HUES64 (cell line): ENCODE measurements around the gene ECT2L. TPM values are rescaled to one million over a fixed set of nuclear protein-coding genes. Genes with fewer than 3 reads are reported as not detected.
A peak's percentile ranks its signal among the peaks of the same experiment; 100 is the strongest.

ENCODE experiments used
- H3K27ac ChIP-seq: 2 replicates; pipeline ENCODE4 v1.7.0; 2013; ENCODE audit warnings: low read depth, low read length, inconsistent platforms
- H3K27me3 ChIP-seq: 2 replicates; pipeline ENCODE4 v1.6.1; 2013; ENCODE audit warnings: mild to moderate bottlenecking, low read length; ENCODE audit not compliant: insufficient read depth
- H3K36me3 ChIP-seq: 2 replicates; pipeline ENCODE4 v1.6.1; 2013; ENCODE audit warnings: mild to moderate bottlenecking, low read length; ENCODE audit not compliant: insufficient read depth
- H3K4me1 ChIP-seq: 2 replicates; pipeline ENCODE4 v1.6.1; 2013; ENCODE audit warnings: mild to moderate bottlenecking, low read length, moderate library complexity; ENCODE audit not compliant: insufficient read depth
- H3K4me3 ChIP-seq: 2 replicates; pipeline ENCODE4 v1.5.1; 2013; ENCODE audit warnings: mild to moderate bottlenecking, low read length, moderate library complexity
- H3K9ac ChIP-seq: 2 replicates; pipeline ENCODE4 v1.6.1; 2013; ENCODE audit warnings: mild to moderate bottlenecking, low read depth, low read length
- H3K9me3 ChIP-seq: 2 replicates; pipeline ENCODE4 v1.6.1; 2013; ENCODE audit warnings: low read depth, low read length; ENCODE audit not compliant: insufficient read depth
- WGBS: fragments of 150-250, 120-280 bp; methylation state at CpG from one replicate; pipeline ENCODE4 v1.1.7; 2013; ENCODE audit warnings: missing lambda C conversion rate; 5-methylcytosine and 5-hydroxymethylcytosine counted together
- polyA plus RNA-seq, 2 experiments: library from polyadenylated mRNA; stranded (reverse); fragments of 50-300 nt; gene quantifications; one replicate each; pipeline ENCODE4 v1.2.3, GENCODE V29; 2013

Gene ECT2L, protein sequence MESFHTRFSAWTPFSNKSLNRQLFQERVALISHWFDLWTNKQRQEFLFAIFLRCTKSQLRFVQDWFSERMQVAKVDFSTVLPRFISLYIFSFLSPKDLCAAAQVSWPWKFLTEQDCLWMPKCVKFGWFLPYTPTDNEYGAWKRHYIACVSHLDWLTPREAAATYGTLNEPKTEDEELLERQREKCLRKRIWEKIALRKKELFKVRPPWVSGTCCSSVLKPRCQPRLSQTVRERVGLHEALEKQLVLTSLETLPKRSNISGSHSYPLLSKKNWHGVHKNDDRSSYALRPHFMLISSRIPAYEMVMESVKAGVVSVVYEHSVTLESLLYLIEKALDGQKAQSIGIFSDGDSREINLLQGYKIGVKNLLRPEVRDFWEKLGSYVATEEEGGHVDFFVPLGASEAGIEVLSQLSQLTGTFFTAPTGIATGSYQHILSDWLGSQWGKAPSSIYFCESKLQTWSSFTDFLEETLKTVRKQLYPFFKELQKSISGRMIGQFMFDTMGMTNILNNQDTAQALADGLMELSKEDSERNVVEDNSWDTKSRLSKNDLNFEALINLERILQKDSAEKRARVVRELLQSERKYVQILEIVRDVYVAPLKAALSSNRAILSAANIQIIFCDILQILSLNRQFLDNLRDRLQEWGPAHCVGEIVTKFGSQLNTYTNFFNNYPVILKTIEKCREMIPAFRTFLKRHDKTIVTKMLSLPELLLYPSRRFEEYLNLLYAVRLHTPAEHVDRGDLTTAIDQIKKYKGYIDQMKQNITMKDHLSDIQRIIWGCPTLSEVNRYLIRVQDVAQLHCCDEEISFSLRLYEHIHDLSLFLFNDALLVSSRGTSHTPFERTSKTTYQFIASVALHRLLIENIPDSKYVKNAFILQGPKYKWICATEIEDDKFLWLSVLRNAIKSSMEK
- polyA plus RNA-seq (2013, experiment 1 of 2) = not detected
- not detected for polyA plus RNA-seq (2013, experiment 2 of 2)

DNA sequence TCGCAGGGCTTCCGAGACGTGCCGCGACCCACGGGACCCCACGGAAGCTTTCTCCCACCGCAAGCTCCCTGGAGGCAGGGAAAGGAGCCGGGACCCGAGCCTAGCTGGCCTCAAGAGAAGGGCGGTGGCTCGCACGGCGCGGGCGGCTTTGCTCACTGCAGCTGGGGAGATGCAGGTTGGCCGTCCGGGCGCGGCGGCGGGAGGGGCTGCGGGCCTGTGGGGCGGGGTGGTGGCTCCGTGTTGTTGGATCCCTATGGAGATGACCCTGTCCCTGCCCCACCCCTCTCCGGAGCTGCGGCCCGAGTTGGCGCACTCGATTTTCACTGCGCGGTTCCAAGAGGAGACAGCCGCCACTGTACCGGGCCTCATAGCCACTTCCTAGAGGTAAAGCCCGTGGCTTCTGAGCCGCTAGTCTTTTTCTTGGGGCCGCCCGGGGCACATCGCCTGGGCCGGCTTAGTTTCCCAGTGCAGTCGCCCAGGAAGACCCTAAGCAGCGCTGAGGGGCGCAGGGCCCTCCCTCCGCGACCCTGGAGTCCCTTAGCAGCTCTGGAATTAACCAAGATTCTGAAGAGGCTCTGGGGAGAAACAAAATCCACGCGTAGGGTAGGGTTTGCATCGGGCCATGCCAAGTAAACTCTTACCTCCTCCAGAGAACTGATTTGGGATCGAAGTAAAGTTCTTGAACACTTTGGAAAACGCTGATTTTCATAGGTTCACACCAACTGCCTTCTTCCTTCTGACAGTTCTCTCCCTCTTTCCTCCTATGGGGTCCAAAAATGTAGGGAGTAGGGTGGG lies at the start of gene ECT2L:
ECT2L (plus strand) TSS at position 279 of the 795 bp plus-strand sequence. CDS start 17,188 bp downstream, outside the sequence.
- Histone ChIP-seq H3K27ac (no peak within 1 kb of the TSS), H3K9ac (peak within 1 kb of the TSS; percentile 72)
- WGBS = 7% methylated on average over 49 of the region's 50 CpGs

DNA sequence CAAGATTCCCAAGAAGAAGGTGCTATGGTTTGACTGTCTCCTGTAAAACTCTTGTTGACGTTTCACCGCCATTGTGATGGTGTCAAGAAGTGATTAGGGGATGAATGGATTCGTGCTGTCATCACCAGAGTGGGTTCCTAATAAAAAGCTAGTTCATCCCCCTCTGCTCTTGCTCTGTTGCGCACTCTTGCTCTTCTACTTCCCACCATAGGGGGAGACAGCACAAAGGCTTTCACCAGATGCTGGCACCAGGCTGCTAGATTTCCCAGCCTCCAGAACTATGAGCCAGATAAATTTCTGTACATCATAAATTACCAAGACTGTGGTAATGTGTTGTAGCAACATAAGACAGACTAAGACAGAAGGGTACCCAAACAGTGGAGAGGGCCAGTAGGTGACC lies 43.9 kb upstream of the ECT2L start:
- Histone ChIP-seq H3K9me3 (no peaks in the 10 kb centered on the region), H3K4me1 (no peaks in the 10 kb centered on the region), H3K4me3 (no peak overlapping the region), H3K27me3 (no peaks in the 10 kb centered on the region), H3K36me3 (no peaks in the 10 kb centered on the region), H3K9ac (no peak overlapping the region), H3K27ac (no peak overlapping the region)
- WGBS = 90% methylated on average over 4 of the region's 4 CpGs

More for the DNA sequence above, at the start of gene ECT2L:
- Histone ChIP-seq H3K9me3 (no peaks in the 10 kb centered on the region), H3K36me3 (no peaks in the 10 kb centered on the region), H3K27me3 (peaks cover 20% of the 10 kb centered on the region), H3K4me3 (peak within 1 kb of the TSS; percentile 60), H3K4me1 (no peaks in the 10 kb centered on the region)

DNA sequence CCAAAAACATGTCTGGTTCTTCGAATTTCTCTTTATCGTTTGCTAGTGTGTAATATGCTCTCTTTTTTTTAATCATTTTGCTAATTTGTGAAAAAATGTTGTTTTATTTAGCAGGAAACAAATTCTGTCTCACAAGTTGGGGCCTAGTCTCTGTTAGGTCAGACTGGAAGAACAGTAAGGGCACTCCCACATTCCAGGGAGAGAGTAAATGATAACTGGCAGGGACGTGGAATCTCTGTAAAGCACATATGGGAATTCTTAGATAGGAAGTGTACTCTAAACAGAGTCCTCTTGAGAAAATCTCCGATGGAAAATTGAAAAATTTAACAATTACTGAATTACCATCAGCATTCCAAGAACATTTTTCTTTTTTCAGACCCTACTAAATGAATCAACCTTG lies 38.8 kb upstream of the ECT2L start:
- Histone ChIP-seq H3K4me1 (no peaks in the 10 kb centered on the region), H3K9me3 (no peaks in the 10 kb centered on the region), H3K36me3 (no peaks in the 10 kb centered on the region), H3K27me3 (no peaks in the 10 kb centered on the region), H3K4me3 (no peak overlapping the region), H3K9ac (no peak overlapping the region), H3K27ac (no peak overlapping the region)
- 92% methylated on average over 3 of the region's 4 CpGs for WGBS

DNA sequence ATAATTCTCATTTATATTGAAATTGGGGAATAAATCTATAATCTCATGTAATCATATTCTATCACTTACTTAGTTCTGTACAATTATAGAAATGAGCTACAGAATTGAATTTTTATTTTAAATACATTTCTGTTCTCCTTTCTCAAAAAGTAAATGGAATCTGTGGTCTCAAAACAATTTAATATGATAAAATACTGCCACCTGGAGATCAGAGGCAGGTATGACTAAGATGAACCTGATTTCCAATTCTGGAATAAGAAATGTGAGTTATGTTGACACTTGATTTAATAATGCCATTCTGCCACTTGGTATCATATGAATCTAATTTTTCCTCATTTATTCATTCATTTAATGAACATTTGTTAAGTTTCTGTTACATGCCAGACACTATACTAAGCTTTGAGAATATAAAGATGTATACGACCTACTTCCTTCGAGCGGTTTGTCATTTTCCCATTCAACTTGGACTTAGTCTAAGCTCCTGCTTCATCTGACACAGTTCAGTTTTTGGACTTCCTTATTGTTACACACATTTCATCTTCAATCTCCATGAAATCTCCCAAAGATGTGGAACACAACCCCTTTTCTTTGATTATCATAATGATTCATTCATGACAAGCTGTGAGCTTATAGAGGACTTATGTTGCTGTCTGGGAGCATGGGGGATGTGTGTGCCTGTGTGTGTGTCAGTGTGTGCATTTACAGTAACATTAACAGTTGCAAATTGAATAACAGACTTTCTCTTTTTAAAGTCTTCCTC lies 29.8 kb upstream of the ECT2L start:
- Histone ChIP-seq H3K9me3 (no peaks in the 10 kb centered on the region), H3K36me3 (no peaks in the 10 kb centered on the region), H3K9ac (no peak overlapping the region), H3K27me3 (no peaks in the 10 kb centered on the region), H3K4me1 (no peaks in the 10 kb centered on the region), H3K27ac (no peak overlapping the region), H3K4me3 (no peak overlapping the region)
- 95% methylated on average over 3 of the region's 3 CpGs for WGBS

DNA sequence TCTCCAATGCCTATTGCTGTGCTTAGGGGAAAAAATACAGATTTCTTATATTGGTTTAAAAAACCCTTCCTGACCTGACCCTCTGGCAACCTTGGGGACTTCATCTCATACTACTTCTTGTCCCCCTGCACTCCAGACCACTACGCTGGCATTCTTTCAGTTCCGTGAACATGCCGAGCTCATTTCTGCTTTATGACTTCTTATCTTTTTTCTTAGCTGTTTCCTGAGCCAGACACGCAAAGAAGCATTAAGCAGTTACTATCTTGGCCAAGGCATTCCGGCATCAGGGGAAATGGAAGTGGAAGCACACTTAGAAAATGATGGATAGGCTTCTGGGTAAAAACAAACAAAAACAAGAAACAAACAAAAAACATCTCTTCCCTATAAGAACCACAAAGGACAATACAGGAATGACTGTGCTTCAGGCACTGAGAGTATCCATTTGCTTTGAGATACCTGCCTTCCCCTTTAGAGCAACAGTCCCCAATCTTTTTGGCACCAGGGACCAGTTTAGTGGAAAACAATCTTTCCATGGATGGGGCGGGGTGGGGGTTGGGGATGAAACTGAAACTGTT lies 26.7 kb upstream of the ECT2L start:
- 91% methylated on average over 6 of the region's 6 CpGs for WGBS
- Histone ChIP-seq H3K4me3 (no peak overlapping the region), H3K36me3 (no peaks in the 10 kb centered on the region), H3K4me1 (no peaks in the 10 kb centered on the region), H3K9ac (no peak overlapping the region), H3K27me3 (no peaks in the 10 kb centered on the region), H3K9me3 (no peaks in the 10 kb centered on the region), H3K27ac (no peak overlapping the region)

DNA sequence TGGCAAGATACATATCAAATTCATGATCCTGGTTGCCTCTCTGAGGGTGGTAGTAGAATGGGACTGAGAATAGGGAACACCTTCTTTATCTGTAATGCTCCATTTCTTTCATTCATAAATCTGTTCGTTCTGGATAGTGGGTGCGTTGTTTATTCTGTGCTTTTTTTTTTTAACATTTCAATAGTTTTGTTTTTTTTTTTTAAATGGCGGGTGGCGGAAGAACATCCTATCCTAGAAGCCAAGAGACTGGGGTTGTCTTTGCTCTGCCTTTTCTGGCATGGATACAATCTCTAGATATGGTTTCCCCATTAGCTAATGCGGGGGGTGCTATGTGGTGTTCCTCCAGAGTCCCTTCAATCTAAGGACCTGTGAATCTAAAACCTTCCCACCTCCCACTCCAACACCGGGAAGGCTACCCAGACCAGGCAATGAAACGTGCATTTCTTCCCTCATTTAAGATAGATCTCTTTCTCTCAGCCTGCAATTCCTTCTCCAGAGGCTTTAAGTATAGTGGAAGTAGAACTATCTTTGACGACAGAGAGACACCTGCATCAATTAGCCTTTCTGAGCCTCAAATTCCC lies 23.2 kb upstream of the ECT2L start:
- Histone ChIP-seq H3K4me1 (no peaks in the 10 kb centered on the region), H3K4me3 (peak overlapping the region; percentile 88), H3K9me3 (no peaks in the 10 kb centered on the region), H3K27me3 (no peaks in the 10 kb centered on the region), H3K27ac (peak overlapping the region; percentile 53), H3K9ac (peak overlapping the region; percentile 85), H3K36me3 (no peaks in the 10 kb centered on the region)
- 25% methylated on average over 4 of the region's 8 CpGs for WGBS

DNA sequence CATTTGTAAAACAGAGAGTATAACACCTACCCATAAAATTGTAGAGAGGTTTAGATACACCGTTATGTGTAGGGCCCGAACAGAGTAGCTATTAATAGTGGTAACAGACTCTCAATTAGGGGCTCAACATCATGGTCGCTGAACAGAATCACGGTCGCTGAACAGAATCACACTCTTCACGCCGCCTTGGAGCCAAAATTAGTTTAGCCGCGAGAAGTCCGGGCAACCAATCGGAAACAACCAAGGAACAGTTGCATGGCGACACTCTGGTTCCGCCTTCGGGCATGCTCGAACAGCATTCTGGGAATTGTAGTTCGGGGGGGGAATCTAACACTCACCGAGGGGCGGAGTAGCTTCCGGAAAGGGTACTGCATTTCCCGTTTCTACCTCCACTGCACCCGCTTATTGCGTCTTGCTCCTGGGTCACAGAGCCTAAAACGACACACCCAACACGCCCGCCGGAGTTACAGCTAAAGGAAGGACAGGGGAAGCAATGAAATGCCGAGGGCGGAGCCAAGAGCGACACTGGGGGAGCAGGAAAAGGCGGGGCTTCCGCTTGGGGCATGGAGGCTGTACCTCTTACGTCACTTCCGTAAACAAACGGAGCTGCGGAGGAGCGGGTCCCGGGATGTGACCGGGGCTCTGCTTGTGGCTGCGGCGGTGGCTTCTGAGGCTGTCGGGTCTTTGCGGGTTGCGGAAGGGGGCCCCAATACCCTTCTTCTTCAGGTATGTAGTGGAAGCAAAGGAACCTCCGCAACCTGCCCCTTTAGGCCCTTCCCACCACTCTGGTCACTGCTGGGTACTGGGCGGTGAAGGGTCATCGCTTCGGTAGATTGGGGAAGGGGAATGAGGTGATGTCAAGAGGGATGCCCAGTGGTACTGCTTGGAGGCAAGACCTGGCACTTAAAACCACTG lies 22.5 kb upstream of the ECT2L start, which contains the start of gene CCDC28A:
CCDC28A (plus strand) TSS at position 593 of the 915 bp plus-strand sequence. CDS start 2,352 bp downstream, outside the sequence.
- Histone ChIP-seq H3K9ac (peak within 1 kb of the TSS; percentile 85), H3K36me3 (no peaks in the 10 kb centered on the region), H3K4me3 (peak within 1 kb of the TSS; percentile 88), H3K9me3 (no peaks in the 10 kb centered on the region), H3K27ac (peak within 1 kb of the TSS; percentile 89), H3K4me1 (no peaks in the 10 kb centered on the region), H3K27me3 (no peaks in the 10 kb centered on the region)
- WGBS = under 1% methylated on average over 47 of the region's 47 CpGs

DNA sequence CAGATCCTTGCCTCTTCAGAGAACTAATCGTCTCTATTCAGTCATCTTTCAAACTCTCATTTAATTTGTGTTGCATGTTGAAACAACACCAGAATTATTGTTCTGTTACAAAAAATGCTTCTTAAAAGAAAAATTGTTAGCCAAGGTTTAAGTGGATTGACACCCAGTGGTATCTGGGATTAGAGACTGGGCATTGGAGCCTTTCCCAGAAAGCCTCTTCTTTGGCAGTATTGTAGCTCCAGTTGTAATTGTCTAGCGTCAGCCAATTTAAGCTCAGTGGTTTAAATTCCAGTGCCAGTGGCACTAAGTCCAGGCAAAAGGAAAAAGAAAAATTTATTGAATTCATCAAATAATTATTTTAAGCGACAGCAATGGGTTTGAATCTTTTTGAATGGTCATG lies 21.5 kb upstream of the ECT2L start:
- peak overlapping the region; percentile 88 for H3K4me3 ChIP-seq
- H3K9me3 ChIP-seq = no peaks in the 10 kb centered on the region
- H3K4me1 ChIP-seq = no peaks in the 10 kb centered on the region
- 62% methylated on average over 3 of the region's 3 CpGs for WGBS
- H3K9ac ChIP-seq = peak overlapping the region; percentile 85; the same call in 1 of the 2 replicates
- no peak overlapping the region for H3K27ac ChIP-seq
- H3K27me3 ChIP-seq = no peaks in the 10 kb centered on the region
- H3K36me3 ChIP-seq = no peaks in the 10 kb centered on the region

DNA sequence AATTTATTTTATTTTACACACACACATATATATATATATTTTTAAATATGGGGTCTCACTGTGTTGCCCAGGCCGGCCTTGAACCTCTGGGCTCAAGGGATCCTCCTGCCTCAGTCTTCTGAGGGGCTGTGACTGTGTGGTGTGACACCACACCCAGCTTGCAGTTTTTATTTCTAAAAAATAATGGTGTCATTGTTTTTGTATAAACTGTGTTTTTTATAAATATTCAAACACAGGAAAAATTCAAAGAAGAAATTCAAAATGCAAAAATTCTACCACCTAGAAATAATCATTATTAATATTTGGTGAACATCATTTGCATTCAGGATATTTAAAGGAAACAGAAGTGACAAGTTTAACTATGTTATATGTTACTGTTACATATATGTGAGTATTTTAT lies 19.2 kb upstream of the ECT2L start:
- no CpG with 5 or more reads among the region's 1 CpG for WGBS
- no peaks in the 10 kb centered on the region for H3K4me1 ChIP-seq
- H3K27me3 ChIP-seq = no peaks in the 10 kb centered on the region
- no peaks in the 10 kb centered on the region for H3K9me3 ChIP-seq
- H3K36me3 ChIP-seq = no peaks in the 10 kb centered on the region
- H3K27ac ChIP-seq = no peak overlapping the region
- H3K4me3 ChIP-seq = no peak overlapping the region
- no peak overlapping the region for H3K9ac ChIP-seq
